Activated CD4-positive, alpha-beta T cell treated with anti-CD3 and anti-CD28 coated beads, Interleukin-2, amount 10 ng/mL, durations not matched to agents 24 days and 14 days (primary cell): ENCODE results near the gene LRRIQ3. TPM values are rescaled to one million over a fixed set of nuclear protein-coding genes. Genes with fewer than 3 reads are reported as not detected.

Experiments used
- total RNA-seq: library from RNA; stranded (reverse); gene quantifications from 2 replicates; pipeline ENCODE4 v1.2.3, GENCODE V29; 2022

The LRRIQ3 gene
- total RNA-seq, 1 donor from 2014 or later: 0.35 TPM

Other genes with a start within 250 kb of the LRRIQ3 start
- gene FPGT, start 66 bp upstream of the LRRIQ3 start, total RNA-seq: 11.0 and 11.6 TPM in 2 replicates
- gene TNNI3K, start 37.2 kb upstream of the LRRIQ3 start, total RNA-seq: not detected in 2 replicates